Lung microvascular endothelial cell (primary cell): ENCODE data around the gene STARD5. TPM values are rescaled to one million over a fixed set of nuclear protein-coding genes. Genes with fewer than 3 reads are reported as not detected.

Experiments used
- DNase-seq, 2 donors: peaks; one replicate each; pipeline versions ENCODE4 v3.0.0 to v3.0.0-alpha.2; 2010; ENCODE audit warnings: low read depth in 2 of 2
- total RNA-seq: library from RNA; depleted of rRNA; stranded (reverse); fragments of >200 nt; gene quantifications from 2 replicates; pipeline ENCODE4 v1.2.1, GENCODE V29; 2014

Gene STARD5
- total RNA-seq, 1 donor from 2014 or later: 1.6 TPM

- peak in 1 of 2 donors; percentile 94 for DNase-seq
Observed at GRCh38 chr15:81312790-81313543, 11.0 kb downstream of the STARD5 start.

GRCh38 chr15:81311752-81312464, 12.0 kb downstream of the STARD5 start:
- no peak for DNase-seq

DNA sequence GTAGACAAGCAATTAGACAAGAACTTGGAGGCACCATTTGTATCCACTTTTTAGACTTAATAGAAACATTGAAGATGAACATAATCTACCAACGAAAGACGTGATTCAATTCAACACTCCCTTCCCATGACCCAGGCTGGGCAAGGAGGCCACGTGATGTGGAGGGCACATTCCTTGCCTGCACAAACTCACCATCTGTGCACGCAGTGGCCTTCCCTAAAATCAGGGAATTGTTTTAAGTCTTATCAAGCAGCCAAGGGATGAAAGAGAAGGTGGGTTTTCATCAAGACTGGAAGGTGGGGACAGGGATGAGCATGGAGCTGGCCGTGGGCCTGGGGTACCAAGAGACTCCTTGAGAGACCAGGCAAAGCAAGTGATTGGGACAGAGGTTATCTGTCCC, 13.5 kb downstream of the STARD5 start:
- no peak for DNase-seq

GRCh38 chr15:81309647-81310450, 14.1 kb downstream of the STARD5 start:
- no peak for DNase-seq

DNA sequence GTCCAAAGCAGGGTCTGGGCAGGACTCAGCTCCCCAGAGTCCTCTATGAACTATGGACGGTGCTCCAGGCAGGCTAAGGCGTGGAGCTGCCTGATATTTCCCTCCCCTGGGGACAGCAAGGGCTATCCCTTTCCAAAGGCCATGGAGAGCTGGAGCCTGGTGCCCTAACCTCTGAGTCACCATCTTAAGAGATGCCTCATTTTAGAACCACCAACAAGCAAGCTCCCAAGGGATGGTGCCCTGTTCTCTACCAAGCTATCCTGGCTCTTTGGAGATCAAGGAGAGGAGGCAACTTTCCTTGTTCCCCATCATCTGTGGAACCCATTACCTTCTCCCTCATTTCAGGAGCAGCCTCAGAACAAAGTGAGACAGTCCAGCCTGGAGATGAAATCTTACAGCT, 15.7 kb downstream of the STARD5 start:
- DNase-seq: no peak

GRCh38 chr15:81304226-81304625, 19.7 kb downstream of the STARD5 start:
- DNase-seq: peak in 1 of 2 donors; percentile 80

DNA sequence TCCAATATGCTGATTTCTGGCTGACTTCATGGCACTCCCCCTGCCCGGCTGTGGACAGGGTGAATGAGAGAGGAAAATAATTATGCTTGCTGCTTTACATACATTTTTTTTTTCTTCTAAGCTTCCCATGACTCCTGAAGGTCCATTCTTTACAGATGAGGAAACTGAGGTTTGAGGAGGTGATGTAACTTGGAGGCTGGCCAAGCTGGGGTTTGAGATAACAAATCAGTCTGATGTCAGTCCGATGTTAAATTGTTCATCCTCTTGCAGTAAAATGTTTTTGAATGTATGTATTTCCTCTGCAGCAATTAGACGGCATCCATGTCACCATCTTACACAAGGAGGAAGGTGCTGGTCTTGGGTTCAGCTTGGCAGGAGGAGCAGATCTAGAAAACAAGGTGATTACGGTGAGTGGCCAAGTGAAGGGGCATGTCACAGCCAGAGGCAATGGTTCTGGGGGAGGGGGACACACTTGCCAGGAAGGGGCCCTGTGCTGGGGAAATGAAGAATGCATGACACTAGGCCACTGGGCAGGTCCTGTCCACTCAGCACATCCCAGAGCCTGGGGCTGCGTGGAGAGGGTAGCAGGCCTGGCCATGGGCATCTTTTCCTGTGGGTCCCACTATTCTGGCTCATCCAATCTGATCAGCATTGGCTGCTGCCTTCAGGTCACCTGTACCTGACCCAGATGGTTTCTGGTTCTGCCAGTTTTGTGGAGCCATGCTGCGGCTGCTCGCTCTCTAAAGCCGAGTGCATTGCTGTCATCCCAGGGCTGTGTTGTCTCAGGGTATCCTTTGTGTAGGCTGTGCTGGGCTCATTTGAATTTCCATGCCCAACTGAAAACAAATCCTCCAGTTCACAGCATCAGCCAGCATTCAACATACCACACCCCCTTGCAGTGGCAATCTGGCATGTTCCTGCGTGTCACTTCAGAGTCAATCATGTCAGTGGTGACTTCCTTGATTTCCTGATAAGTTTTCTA, 20.4 kb downstream of the STARD5 start:
- DNase-seq: peak in 1 of 2 donors; percentile 29

- peak in 1 of 2 donors; percentile 15 for DNase-seq
Observed at GRCh38 chr15:81302701-81303109, 21.2 kb downstream of the STARD5 start.

DNA sequence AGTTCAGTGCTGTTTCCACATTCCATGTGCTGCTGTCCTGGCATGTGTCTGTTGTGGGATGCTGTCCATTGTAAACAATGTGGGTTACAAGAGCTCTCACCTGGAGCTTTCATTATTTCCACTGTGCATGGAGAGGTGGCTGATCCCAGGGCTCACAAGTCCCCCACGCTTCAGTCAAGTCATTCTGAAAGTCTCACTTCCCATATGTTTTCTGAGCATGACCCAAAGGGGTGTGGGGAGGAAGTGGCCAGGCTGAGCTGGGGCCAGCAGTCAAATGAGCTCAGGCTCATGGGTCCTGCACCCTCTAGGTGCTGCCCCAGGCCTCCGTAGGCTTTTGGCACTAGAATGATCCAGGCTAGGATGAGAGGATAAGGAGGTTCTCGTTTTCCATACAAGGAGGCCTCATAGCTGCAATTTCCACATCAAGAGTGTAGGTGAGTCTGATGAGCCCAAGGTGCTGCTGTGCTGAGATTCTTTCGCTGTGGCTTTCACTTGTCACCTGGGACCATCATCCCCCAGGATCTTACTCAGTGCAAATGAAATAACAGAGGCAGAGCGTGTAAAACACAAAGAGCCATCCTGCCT, 22.0 kb downstream of the STARD5 start:
- DNase-seq: no peak

DNA sequence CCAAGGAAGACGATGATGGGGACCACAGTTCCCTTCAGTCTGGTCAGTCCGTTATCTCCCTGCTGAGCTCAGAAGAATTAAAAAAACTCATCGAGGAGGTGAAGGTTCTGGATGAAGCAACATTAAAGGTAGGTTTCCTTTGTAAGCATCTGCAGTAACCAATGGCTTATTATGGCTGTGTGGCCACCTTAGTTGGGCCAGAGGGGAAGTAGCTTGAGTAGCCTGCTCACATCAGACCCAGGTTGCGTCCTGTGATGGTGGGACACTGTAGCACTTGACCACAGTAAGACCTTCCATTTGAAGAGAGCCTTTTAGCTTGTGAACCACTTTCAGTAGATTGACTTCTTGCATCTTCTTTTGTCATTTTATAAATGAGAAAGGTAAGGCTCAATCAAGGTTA, 22.6 kb downstream of the STARD5 start:
- DNase-seq: no peak

DNA sequence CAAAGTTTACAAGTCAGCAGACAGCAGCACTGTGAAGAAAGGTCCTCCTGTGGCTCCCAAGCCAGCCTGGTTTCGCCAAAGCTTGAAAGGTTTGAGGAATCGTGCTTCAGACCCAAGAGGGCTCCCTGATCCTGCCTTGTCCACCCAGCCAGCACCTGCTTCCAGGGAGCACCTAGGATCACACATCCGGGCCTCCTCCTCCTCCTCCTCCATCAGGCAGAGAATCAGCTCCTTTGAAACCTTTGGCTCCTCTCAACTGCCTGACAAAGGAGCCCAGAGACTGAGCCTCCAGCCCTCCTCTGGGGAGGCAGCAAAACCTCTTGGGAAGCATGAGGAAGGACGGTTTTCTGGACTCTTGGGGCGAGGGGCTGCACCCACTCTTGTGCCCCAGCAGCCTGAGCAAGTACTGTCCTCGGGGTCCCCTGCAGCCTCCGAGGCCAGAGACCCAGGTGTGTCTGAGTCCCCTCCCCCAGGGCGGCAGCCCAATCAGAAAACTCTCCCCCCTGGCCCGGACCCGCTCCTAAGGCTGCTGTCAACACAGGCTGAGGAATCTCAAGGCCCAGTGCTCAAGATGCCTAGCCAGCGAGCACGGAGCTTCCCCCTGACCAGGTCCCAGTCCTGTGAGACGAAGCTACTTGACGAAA, 24.2 kb downstream of the STARD5 start:
- DNase-seq: no peak

DNA sequence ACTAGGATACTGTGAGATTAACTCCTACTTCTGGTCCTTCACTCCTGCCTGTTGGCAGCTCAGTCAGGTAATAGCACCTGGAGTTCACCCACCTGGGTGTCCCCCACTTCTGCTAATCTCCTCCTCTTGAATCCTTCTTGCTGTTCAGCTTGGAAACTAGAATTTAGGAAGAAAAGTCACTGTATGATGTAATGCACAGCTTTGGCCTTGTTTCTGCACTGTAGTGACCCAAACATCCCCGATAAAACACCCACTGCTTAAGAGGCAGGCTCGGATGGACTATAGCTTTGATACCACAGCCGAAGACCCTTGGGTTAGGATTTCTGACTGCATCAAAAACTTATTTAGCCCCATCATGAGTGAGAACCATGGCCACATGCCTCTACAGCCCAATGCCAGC, 24.8 kb downstream of the STARD5 start:
- no peak for DNase-seq

- no peak for DNase-seq
Observed at GRCh38 chr15:81298611-81299010, 25.3 kb downstream of the STARD5 start.

DNA sequence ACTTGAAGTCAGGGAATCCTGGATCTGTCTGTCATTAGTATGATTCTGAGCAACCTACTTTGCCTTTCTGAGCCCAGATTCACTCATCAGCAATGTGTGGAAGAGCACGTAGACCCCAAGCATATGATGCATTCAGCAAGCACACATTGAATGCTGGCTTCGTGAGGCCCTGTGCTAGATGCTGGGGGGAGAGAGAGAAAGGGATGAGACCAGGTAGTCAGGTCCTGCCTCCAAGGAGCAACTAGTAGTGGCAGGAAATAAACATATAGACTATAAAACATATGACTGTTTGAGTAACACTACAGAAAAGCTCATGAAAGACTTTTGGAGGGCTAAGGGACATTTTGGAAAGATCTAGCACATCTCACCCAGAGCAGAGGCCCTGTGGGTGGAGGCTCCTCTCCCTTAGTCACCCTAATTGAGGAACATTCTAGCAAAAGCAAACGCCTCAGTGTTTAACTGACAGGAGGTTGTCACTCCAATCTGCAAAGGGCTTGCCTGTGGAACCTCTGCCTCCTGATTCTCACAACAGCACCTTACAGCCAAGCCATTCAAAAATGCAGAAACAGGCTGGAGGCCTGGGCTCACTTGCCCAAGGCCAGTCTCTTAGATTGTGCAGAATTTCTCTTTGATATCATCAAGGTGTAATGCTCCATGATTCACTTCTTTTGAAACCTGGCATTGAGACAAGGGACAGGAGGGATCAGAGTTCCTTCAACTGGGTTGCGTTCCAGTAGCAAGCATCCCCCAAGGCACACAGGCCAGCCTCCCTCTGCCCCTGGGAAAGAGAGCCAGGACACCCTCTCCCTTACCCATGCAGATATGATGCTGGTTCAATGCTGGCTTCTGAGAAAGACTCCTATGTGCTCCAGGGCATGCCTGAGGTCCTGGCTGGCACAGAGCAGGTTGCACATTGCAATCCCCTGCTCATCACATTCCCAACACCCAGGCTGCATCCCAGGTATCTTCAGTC, 26.1 kb downstream of the STARD5 start:
- no peak for DNase-seq

DNA sequence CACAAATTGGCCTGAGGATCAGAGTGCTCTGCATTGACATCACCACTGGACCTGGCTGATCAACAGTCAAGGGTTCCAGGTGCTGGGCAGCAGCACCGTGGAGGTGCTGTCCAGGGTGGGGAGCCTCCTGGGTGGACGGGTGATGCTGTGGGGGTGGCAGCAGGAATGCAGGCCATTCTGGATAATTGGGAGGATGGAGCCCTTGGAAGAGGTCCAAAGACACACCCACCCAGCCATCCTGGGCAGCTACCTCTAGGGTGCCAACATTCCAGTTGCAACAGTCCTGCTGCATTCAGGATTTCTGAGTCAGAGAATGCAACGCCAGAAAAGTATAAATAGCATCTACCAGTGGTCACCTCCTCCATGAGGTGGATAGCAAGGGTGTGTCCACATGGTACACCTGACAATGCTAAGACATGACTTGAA, 26.8 kb downstream of the STARD5 start:
- DNase-seq: peak in 1 of 2 donors; percentile 24

DNA sequence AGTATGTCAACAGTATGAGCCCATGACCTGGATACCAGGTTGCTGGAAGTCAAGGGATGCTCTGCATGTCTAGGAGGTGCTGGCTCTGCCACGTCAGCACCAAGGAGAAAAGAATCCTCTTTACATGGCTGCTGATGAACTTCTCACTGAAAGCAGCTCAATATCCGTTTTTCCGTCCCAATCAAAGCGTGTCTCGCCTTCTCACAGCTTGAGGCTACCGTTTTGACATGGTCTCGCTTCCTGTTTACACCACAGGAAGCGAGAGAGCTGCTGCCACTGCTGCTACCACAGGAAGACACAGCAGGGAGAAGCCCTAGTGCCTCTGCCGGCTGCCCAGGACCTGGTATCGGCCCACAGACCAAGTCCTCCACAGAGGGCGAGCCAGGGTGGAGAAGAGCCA, 27.3 kb downstream of the STARD5 start:
- peak; percentile 43 to 73 for DNase-seq

GRCh38 chr15:81296186-81296585, 27.8 kb downstream of the STARD5 start:
- no peak for DNase-seq

DNA sequence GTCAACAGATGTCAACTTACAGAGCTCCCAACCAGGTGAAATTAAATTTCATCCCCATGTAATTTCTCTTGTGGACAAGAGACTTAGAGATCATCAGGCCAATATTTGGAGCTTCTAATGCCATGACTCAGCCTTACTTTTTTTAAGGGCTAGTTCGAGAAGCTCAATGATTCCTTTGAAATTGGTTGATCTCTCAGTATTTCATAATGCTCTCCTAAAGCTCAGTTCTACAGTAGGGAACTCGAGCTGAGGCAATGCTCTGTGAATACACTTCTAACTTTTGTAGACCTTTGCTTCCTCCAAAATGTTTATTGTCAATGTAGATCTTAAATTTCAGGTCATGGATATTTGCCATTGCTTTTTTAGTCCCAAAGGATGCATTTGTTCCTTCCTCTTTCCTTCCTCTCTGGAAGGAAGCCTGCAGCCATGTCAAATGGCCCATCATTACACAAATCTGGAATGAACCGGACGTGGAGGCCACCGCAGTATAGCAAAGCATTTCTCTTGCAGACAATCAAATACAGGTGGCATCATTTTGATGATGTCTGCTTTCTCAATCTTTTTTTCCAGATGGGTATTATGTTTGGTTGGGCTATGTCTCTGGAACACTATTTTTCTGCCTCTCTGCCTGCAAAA, 28.3 kb downstream of the STARD5 start:
- peak in 1 of 2 donors; percentile 27 for DNase-seq
